Measurements from ENCODE around the gene ACYP2.

DNA sequence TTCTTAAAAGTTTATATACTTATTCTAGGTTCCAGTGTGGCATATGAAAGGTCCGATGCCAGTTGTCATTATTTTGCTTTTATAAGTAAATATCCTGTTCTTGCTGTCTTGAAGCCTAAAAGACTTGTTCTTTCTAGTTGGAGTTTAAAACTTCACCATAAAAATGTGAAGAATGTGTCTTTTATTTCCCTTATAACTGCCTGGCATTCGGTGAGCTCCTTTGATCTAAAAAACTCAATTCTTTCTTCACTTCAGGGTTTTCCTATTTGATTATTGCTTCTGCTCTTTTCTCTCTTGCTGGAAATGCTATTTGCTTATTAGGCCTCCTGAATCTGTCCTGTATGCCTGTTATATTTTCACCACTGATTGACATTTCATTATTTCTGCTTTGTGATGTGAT, 89.1 kb downstream of the ACYP2 start:
- TF ChIP-seq, protein P1, sequence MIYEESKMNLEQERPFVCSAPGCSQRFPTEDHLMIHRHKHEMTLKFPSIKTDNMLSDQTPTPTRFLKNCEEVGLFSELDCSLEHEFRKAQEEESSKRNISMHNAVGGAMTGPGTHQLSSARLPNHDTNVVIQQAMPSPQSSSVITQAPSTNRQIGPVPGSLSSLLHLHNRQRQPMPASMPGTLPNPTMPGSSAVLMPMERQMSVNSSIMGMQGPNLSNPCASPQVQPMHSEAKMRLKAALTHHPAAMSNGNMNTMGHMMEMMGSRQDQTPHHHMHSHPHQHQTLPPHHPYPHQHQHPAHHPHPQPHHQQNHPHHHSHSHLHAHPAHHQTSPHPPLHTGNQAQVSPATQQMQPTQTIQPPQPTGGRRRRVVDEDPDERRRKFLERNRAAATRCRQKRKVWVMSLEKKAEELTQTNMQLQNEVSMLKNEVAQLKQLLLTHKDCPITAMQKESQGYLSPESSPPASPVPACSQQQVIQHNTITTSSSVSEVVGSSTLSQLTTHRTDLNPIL (CRISPR knock-in tag; IDR thresholded peaks at IDR 0.05; ENCODE audit: low read depth), result no peak
- no peak for TF ChIP-seq OSR1 (CRISPR knock-in tag; IDR thresholded peaks at IDR 0.05)
